ENCODE measurements around the gene TSHZ3. TPM values are rescaled to one million over a fixed set of nuclear protein-coding genes. Genes with fewer than 3 reads are reported as not detected.

TSHZ3 gene
- total RNA-seq, 1 experiment from 2014 or later, result not detected

DNA sequence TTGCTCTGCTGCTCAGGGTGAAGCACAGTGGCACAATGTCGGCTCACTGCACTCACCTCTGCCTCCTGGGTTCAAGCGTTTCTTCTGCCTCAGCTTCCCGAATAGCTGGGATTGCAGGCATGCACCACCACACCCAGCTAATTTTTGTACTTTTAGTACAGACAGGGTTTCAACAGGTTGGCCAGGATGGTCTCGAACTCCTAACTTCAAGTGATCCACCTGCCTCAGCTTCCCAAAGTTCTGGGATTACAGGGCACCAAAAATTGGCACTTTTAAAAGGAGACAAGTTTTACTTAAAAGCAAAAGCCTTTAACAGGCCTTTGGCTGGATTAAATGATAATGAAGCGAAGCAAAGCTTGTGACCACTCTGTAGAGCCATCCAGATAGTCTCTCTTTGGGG, 12.5 kb upstream of the TSHZ3 start:
- ChIA-PET POLR2A (no interaction called here), CTCF (no interaction called here)
- no peak overlapping the region for H3K27ac Mint-ChIP-seq (ENCODE audit: low read depth, unreplicated experiment)
- no peak for DNase-seq (ENCODE audit: unreplicated experiment)
- H3K4me1 Mint-ChIP-seq (ENCODE audit: insufficient read depth, unreplicated experiment), result no peaks in the 10 kb centered on the region
- H3K36me3 Mint-ChIP-seq (ENCODE audit: insufficient read depth, unreplicated experiment), result no peaks in the 10 kb centered on the region
- no TSS peak for BruUV-seq (replicated peaks)
- peaks cover 34% of the 10 kb centered on the region for H3K9me3 Mint-ChIP-seq (ENCODE audit: unreplicated experiment)
- intact Hi-C loops (cut with micrococcal nuclease), result no loop called here
- no peaks in the 10 kb centered on the region for H3K27me3 Mint-ChIP-seq (ENCODE audit: insufficient read depth, unreplicated experiment)
- TF ChIP-seq, protein P1, sequence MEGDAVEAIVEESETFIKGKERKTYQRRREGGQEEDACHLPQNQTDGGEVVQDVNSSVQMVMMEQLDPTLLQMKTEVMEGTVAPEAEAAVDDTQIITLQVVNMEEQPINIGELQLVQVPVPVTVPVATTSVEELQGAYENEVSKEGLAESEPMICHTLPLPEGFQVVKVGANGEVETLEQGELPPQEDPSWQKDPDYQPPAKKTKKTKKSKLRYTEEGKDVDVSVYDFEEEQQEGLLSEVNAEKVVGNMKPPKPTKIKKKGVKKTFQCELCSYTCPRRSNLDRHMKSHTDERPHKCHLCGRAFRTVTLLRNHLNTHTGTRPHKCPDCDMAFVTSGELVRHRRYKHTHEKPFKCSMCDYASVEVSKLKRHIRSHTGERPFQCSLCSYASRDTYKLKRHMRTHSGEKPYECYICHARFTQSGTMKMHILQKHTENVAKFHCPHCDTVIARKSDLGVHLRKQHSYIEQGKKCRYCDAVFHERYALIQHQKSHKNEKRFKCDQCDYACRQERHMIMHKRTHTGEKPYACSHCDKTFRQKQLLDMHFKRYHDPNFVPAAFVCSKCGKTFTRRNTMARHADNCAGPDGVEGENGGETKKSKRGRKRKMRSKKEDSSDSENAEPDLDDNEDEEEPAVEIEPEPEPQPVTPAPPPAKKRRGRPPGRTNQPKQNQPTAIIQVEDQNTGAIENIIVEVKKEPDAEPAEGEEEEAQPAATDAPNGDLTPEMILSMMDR (IDR thresholded peaks at IDR 0.05; ENCODE audit: unreplicated experiment), result no peak
- H3K4me3 Mint-ChIP-seq (ENCODE audit: unreplicated experiment), result no peak overlapping the region

DNA sequence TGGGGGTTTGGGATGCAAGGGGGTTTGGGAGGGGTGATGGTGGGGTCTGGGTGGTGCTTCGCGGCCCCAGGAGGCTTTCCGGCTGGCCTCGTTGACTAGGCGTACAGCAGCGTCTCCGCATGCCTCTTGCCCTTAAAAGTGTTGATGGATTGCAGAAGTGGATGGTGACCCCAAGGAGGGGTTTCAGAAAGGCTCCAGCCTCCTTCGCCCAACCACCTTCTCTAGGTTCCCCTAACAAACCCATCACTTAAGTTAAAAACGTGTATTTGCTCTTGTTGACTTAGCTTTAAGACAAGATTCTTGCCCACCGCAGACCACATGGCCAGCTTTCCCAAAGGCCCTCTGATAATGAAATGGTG, 8.1 kb upstream of the TSHZ3 start:
- H3K36me3 Mint-ChIP-seq (ENCODE audit: insufficient read depth, unreplicated experiment), result no peaks in the 10 kb centered on the region
- no peaks in the 10 kb centered on the region for H3K27me3 Mint-ChIP-seq (ENCODE audit: insufficient read depth, unreplicated experiment)
- H3K9me3 Mint-ChIP-seq (ENCODE audit: unreplicated experiment), result peaks cover 28% of the 10 kb centered on the region
- intact Hi-C loops (cut with micrococcal nuclease), result no loop called here
- BruUV-seq (replicated peaks), result no TSS peak
- ChIA-PET CTCF (no interaction called here), POLR2A (no interaction called here)
- DNase-seq (ENCODE audit: unreplicated experiment), result no peak
- TF ChIP-seq, protein P1 (IDR thresholded peaks at IDR 0.05; ENCODE audit: unreplicated experiment), result no peak
- no peaks in the 10 kb centered on the region for H3K4me1 Mint-ChIP-seq (ENCODE audit: insufficient read depth, unreplicated experiment)
- no peak overlapping the region for H3K4me3 Mint-ChIP-seq (ENCODE audit: unreplicated experiment)
- H3K27ac Mint-ChIP-seq (ENCODE audit: low read depth, unreplicated experiment), result no peak overlapping the region

DNA sequence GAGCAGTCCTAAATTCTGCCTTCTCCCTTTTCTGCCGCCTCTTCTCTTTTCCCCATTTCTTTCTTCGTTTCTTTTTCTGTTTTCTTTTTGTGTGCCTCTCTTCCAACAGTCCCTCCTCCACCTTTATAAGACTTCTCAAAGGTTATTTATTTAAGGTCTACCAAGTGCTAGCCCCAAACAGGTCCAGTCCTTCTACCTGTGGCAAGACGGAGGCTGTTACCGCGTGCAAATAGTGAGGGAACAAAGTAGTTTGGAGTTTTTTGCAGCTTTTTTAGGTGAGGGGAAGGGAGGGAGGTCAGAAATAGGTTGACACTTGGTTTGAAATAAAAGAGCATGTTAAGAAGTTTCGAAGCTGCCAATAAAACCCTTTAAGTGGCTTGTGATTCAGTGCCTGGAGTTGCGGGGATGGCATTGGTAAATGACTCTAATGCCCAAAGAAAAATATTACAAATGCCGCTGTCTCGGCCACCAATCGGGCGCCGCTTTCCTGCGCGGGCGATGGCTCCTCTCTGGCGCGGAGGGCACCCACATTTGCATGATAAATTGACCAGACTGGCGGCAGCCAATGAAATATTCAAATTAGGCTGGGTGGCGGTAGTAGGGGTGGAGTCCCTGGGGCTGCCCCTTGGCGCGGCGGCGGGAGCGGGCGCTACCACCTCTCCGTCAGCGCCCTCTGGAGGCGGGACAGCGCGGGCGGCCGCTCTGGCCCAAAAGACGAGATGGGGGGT, 7.5 kb upstream of the TSHZ3 start:
- H3K9me3 Mint-ChIP-seq (ENCODE audit: unreplicated experiment), result peaks cover 23% of the 10 kb centered on the region
- TF ChIP-seq, protein P1 (IDR thresholded peaks at IDR 0.05; ENCODE audit: unreplicated experiment), result no peak
- no peak overlapping the region for H3K4me3 Mint-ChIP-seq (ENCODE audit: unreplicated experiment)
- DNase-seq (ENCODE audit: unreplicated experiment), result no peak
- H3K4me1 Mint-ChIP-seq (ENCODE audit: insufficient read depth, unreplicated experiment), result no peaks in the 10 kb centered on the region
- ChIA-PET POLR2A (no interaction called here), CTCF (no interaction called here)
- H3K27ac Mint-ChIP-seq (ENCODE audit: low read depth, unreplicated experiment), result no peak overlapping the region
- no TSS peak for BruUV-seq (replicated peaks)
- no peaks in the 10 kb centered on the region for H3K27me3 Mint-ChIP-seq (ENCODE audit: insufficient read depth, unreplicated experiment)
- intact Hi-C loops (cut with micrococcal nuclease), result no loop called here
- no peaks in the 10 kb centered on the region for H3K36me3 Mint-ChIP-seq (ENCODE audit: insufficient read depth, unreplicated experiment)

DNA sequence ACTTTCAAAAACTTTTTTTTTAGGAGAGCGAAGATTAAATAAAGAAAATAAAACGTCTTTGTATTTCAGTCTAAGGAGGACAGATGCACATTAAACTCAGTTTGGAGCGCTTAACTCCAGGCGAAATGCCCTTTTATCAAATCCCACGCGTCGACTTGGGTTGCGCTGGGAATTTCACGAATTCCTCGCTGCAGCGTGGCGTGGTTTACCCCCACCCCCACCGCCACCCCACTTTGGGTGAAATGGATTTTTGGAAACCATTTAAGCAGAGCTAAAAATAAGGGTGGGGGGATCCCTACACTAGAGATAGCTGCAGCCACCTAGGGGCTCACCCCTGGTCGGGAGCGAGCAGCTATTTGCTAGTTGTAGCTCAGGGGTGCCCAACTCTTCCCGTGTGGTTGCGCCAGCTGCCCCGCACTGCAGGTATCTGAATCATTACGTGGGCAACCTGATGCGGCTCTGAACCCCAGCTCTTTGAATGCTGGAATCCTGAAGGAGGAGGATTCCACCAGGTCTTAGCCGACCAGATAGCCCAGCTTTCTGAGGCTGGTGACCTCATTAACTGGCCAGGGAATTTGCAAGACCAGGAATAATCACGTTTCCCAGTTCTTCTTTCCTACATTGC, 6.5 kb upstream of the TSHZ3 start:
- H3K27ac Mint-ChIP-seq (ENCODE audit: low read depth, unreplicated experiment), result no peak overlapping the region
- no peaks in the 10 kb centered on the region for H3K4me1 Mint-ChIP-seq (ENCODE audit: insufficient read depth, unreplicated experiment)
- BruUV-seq (replicated peaks), result no TSS peak
- no peak for DNase-seq (ENCODE audit: unreplicated experiment)
- H3K9me3 Mint-ChIP-seq (ENCODE audit: unreplicated experiment), result peaks cover 23% of the 10 kb centered on the region
- POLR2A ChIA-PET, result no interaction called here
- H3K4me3 Mint-ChIP-seq (ENCODE audit: unreplicated experiment), result no peak overlapping the region
- H3K36me3 Mint-ChIP-seq (ENCODE audit: insufficient read depth, unreplicated experiment), result peaks cover 5% of the 10 kb centered on the region
- TF ChIP-seq, protein P1 (IDR thresholded peaks at IDR 0.05; ENCODE audit: unreplicated experiment), result no peak
- CTCF ChIA-PET, result no interaction called here
- intact Hi-C loops (cut with micrococcal nuclease), result no loop called here
- H3K27me3 Mint-ChIP-seq (ENCODE audit: insufficient read depth, unreplicated experiment), result no peaks in the 10 kb centered on the region

Data from MCF 10A (cell line).